ENCODE data around the gene SBDS. TPM values are rescaled to one million over a fixed set of nuclear protein-coding genes. Genes with fewer than 3 reads are reported as not detected.
A peak's percentile ranks its signal among the peaks of the same experiment; 100 is the strongest.
"Not testable (repeated sequence)": the region's sequence is repeated elsewhere in the genome, so short reads cannot be mapped to it uniquely, and the experiment has no call there.

The SBDS gene
- total RNA-seq, 1 donor from 2014 or later, result 123 TPM

DNA sequence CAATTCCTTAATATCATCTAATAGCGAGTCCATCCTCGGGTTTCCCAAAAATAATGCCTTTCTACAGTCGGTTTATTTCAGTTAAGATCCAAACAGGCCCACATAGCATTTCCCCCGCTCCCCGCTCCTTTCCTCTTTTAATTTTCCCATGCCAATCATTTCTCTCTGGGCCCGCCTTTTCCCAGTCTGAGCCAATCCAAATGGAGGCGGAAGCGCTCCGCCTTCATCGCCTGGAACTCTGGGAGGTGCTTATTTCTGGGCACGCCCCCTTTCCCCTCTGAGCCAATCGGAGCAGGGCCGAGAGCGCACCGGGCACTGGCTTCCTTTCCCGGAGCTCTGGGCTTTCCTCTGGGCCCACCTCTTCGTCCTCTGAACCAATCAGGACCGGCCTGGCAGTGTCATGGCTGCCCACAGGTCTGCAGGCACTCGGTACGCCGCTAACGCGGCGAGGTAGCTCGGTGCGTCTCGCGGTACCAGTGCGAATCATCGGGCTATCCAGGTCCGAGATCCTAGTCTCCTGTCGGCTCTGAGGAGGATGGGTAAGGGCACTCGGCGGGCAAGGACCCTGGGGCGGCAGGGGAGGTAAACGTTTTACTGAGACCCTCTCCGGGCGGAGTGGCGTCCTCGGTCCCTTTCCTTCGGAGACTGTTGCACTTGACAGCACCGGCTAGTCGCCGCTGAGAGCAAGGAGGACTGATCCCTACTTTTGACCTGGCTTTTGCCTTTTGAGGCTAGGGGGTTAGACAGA, 1.2 kb upstream of the SBDS start, which contains the start of gene TYW1:
Gene TYW1 (plus strand): TSS at position 390 of the 748 bp plus-strand sequence. CDS start 146 bp downstream, at position 536.
- DNase-seq (ENCODE audit: low spot score), result peak; percentile 99

DNA sequence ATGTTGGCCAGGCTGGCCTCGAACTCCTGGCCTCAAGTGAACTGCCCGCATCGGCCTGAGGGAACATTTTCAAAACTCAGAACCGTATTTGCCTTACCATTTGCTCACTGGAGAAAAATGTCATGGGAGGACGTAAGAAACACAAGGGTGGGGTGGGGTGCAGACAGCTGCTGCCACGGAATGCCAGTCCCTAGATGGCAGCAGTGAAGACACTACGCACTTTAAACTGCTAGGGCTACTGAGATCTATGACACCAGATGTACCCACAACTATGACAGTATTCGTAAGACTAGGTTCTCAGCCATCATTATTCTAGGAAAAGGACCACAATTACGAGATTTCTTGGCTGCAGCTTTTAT, 716 bp downstream of the SBDS start:
- DNase-seq (ENCODE audit: low spot score), result peak; percentile 71

DNA sequence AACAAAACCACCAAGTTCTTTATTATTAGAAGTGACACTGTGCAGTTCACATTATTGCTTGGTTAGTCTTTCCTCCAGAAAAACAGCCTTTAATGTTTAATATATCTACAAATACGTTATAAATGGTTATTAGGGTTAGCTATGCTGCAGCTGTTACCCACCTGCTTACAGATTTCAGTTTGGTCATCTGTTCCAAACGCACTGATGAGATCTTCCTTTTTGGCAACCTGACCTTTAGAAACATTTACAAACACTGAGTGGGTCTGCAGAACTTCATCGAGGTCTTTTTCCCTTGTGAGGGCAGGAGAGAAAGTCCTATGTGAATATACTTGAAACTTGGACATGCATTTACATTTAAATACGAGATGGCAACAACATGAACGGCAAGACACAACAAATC, 1.3 kb downstream of the SBDS start:
- DNase-seq (ENCODE audit: low spot score), result not testable (repeated sequence)

DNA sequence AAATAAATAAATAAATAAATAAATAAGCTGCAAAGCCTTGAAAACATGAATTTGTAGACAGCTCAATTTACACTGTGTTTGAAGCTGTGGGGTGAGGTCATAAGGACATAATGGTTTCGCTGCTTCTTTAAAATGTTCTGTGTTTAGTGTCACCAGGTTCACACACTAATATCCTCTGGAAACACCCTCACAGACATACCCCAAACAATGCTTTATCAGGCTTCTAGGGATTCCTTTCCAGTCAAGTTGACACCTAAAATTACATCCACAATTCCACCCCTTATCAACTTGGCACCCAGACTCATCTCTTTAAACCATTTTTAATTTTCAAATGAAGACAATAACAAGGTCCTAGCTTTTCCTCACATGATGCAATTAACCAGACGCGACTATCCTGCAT, 5.8 kb downstream of the SBDS start:
- DNase-seq (ENCODE audit: low spot score), result not testable (repeated sequence)

DNA sequence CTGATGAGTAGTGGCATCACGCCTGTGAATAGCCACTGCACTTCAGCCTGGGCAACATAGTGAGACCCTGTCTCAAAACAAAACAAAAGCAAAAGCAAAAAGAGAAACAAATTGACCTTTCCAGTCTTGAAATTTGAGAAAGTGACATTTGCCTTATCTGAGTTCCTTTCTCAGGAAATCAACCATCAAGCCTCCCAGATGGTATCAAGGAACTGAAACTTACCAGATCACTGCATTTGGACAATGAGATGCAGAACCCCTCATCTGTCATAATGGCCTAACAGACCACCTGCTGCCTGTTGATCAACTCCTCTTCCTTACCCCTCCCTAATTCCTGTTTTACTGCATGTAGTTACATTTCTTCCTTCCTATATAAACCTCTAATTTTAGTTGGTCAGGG, 15.1 kb downstream of the SBDS start:
- DNase-seq (ENCODE audit: low spot score), result not testable (repeated sequence)

DNA sequence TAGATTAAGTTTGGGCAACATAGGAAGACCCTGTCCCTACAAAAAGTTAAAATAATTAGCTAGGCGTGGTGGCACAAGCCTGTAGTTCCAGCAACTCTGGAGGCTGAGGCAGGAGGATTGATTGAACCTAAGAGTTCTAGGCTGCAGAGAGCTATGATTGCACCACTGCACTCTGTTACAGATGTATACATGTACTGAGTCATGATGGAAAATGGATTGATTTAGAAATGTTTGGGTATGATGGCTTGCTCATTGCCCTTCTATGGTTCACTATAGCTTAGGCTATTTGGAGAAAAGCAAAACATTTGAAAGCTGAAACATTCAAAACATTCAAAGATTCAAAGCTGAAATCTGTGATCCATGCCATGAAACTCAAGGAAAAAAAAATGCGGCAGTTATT, 16.4 kb downstream of the SBDS start:
- DNase-seq (ENCODE audit: low spot score), result not testable (repeated sequence)

DNA sequence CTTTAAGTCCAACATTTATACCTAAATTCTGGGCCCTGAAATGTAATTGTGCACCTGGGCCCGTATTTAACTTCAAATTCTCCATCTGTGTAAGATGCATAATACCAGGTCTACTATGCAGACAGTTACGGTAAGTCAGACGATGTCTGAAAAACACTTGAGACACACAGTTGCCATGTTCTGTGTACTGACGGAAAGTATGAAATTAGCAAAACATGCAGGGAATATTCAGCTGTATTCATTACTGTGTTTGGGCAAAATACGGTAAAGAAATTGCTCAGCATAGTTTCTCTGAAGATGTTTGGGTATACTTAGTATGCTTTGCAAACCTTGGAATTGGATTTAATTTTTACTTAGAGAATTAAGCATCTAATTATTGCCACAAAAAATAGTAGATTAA, 17.1 kb downstream of the SBDS start:
- not testable (repeated sequence) for DNase-seq (ENCODE audit: low spot score)

DNA sequence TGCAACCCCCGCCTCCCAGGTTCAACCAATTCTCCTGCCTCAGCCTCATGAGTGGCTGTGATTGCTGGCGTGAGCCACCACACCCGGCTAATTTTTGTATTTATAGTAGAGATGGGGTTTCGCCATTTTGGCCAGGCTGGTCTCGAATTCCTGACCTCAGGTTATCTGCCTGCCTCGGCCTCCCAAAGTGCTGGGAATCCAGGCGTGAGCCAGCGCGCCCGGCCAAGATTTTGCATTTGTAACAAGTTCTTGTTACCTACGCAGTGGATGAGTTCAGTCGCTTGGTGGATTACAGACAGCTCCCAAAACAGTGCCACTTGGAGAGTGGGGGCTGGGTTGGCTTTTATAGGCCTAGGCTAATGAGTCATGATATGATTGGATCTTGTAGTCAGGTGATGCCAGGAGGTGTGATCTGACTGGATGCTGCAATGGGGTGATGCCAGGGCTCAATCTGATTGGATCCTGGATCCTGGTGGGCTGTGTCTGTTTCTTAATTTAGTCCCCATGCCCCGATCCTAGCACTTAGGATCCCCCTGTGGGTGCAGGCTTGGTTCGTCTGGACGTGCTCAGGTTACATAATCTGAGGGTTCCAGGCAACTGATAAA, 20.3 kb downstream of the SBDS start:
- no peak for DNase-seq (ENCODE audit: low spot score)

DNA sequence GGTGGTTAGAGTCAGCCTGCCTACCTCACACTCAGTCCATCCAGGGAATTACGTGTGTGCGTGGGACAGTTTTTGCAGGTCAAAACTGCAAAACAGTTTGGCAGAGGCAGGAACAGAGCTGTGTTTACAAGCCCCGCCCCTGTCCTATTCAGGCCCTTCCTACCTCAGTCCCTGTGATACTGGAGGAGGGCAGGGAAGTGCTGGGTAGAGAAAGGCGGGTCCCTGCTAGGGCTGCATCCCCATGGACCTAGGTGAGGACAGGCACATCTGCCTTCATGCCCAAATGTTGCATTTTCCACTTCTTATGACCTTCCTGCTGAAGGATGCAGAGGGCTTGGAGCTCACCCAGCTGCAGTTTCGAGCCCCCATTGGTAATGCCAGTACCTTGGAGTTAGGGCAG, 25.1 kb downstream of the SBDS start:
- DNase-seq (ENCODE audit: low spot score), result no peak

DNA sequence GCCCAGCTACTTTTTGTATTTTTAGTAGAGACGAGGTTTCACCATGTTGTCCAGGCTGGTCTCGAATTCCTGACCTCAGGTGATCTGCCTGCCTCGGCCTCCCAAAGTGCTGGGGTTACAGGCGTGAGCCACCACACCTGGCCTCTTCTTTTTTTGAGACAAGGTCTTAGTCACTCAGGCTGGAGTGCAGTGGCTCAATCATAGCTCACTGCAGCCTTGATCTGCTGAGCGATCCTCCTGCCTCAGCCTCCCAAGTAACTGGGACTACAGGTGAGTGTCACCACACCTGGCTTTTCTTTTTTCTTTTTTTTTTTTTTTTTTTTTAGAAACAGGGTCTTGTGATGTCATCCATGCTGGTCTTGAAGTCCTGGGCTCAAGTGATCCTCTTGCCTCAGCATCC, 26.4 kb downstream of the SBDS start:
- not testable (repeated sequence) for DNase-seq (ENCODE audit: low spot score)

DNA sequence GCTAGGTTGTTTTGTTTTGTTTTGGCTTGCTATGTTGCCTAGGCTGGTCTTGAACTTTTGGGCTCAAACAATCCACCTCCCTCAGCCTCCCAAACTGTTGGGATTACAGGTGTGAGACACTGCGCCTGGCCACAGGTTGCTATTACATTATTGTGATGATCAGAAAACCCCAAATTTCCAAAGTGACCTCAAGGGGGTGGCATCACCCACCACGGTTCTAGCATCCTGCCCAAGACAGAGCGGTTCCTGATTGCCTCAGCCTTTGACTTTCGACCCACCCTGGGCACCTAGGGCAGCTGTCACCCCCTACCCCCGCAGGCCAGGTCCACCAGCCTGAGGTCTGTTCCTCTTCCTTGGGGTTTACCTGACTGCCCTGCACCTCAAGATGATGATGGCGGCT, 28.4 kb downstream of the SBDS start:
- no peak for DNase-seq (ENCODE audit: low spot score)

DNA sequence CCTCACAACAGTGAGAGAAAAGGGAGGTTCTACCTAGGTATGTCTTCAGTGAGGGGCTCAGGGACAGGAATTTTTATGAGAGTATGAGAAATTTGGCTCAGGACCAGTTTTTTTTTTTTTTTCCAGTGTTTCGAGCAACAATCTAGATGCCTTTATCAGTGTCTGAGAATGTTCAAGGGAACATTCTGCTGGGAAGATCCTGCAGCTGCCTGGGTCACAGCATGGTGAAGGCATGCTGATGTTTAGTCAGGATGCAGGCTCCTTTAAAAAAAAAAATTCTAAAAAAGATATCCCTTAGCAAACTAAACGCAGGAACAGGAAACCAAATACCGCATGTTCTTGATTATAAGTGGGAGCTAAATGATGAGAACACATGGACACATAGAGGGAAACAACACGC, 31.0 kb downstream of the SBDS start:
- no peak for DNase-seq (ENCODE audit: low spot score)

DNA sequence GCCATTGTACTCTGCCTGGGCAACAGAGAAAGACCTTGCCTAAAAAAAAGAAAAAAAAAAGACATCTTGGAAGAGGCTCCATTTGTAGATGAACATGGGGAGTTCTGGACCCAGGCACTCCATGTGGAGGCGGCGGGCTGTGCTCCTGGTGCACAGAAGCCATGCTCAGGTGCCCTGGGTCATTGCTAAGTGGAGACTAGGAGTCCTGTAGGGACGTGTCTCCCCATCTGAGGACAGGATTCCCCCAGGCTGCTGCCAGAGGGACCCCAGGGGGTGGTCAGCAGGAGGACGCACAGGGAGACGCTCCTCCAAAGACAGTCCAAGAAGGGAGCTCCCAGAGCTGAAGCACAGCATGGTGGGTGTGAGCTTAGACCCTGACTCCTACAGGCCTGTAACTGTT, 34.3 kb downstream of the SBDS start:
- no peak for DNase-seq (ENCODE audit: low spot score)

DNA sequence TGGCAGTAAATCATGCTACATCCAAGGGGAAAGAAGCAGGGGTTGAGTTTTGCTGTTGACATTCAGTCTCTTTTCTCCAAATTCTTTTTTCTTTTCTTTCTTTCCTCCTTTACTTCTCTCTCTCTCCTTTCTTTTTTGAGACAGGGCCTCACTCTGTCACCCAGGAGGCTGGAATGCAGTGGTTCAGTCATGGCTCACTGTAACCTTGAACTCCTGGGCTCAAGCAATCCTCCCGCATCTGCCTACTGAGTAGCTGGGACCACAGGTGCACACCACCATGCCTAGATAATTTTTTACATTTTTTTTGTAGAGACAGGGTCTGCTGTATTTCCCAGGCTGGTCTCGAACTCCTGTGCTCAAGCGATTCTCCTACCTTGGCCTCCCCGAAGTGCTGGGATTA, 35.2 kb downstream of the SBDS start:
- no peak for DNase-seq (ENCODE audit: low spot score)

DNA sequence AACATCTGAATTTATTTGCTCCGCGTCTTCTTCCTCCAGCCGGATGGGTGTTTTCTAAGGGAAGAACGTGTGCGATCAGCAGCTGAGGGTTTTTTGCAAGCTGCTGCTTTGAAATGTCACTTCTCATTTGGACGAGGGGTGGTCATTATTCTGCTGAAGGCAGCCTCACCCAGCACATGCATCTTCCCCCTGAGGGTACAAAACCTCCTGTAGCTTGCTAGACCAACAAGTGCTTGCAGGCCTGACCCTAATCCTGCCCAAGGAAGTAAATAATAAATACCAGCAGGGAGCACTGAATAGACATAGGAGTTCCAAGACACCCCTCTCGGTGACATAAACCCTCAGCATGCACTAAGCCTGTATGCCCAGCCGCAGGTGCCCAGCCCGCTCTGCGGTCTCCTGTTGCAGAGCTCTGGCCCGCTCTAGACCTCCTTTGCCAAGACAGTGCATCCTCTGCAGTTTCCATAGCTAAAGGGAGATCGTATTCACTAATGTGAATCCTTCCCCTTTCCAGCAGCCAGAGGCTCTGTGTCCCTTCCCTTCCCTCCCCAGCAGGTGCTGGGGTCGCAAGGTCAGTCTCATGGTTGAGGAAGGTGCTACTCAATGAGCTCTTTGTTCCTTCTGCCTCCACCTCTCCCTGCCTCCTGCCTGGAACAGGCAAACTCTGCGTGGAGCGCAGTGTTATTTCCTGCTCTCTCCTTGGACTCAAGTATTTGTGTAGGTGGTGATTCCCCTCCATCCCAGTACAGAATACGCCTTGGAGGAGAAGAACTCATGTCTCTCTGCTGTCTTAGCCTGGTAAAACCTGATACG, 36.6 kb downstream of the SBDS start:
- DNase-seq (ENCODE audit: low spot score), result no peak

DNA sequence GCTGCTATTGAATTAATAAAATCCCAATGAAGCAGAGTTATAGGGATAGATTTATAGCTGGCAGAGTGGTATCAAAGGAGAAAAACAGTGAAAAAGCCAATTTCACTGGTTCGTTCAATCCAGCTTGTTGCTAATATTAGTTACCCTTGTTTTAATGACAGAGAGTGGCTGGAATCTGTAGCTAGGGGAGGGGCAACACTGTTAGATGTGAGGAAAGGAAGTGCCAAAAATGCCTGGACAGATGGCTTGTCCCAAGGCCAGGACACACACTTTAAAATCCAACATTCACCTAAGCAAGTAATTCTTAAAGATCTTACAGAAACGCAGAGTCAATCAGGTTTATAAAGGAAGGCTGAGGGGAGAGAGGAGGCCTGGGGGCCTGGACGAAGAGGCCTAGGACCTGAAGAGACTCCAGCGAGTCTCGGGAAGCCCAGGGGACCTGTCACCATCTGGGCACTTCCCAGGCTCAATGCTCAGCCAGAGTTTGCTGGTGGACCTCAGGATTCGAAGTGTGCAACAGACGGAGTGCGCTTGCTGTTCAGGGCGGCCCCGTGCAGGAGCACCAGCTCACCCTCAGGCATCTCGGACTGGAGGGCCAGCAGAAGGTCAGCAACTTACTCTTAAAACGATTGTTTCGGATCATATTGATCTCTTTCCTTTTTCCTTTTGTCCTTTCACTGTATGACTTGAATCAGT, 37.6 kb downstream of the SBDS start:
- no peak for DNase-seq (ENCODE audit: low spot score)

DNA sequence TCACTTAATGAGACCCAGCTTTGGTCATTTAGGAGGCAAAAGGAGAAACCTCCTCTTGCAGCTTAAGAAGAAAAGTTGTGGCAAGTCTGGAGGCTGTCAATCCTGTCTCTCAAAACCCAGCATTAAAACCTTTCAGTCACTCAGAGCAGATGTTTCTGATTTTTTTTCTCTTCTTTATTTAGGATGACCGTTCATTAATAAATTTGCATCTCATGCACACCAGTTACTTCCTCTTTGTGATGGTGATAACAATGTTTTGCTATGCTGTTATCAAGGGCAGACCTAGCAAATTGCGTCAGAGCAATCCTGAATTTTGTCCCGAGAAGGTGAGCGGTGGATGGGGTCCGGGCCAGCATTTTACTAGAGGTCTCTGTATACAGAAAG, 42.4 kb downstream of the SBDS start:
- no peak for DNase-seq (ENCODE audit: low spot score)

DNA sequence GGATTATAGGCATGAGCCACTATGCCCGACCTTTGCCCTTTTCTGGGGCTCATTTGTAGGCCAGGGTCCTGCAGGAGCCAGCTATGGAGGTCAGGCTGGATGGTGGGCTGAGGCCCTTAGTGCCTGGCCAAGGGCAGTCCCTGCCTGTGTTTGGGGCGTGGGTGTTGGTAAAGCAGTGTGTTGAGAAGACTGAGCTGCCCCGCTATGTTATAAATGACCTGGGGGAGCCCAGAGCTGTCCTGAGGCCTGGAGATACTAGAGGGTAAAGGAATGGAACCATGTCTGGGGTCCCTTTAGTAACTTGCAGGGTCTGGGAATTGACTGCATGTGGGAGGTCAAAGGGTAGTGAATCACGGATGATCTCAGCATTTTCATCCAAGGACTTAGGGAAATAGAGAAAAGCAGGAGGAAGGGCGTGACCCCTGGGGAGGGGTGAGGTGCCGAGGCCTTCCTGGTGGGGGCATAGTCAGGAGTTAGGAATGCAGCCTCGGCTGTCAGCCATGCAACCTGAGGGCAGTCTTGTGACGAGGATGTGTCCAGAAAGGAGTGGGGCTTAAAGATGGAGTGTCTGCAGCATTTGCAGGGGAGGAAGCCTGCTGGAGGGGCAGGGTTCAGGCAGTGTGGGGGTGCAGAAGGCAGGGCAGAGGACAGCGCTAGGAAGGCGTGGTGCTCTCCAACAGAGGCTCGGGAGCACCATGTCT, 42.9 kb downstream of the SBDS start:
- DNase-seq (ENCODE audit: low spot score), result no peak

DNA sequence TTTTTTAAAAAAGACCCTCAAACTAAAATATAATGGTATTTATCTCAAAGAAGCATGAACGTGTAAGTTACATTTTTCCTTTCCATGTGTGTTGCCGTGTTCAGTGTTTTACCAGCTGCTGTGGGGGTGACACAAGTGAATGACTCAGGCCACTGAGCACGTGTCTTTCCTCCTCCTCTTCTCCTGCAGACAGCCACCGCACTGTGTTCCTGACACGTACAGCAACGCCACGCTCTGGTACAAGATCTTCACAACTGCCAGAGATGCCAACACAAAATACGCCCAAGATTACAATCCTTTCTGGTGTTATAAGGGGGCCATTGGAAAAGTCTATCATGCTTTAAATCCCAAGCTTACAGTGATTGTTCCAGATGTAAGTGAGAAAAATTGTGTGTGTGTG, 44.6 kb downstream of the SBDS start:
- no peak for DNase-seq (ENCODE audit: low spot score)

DNA sequence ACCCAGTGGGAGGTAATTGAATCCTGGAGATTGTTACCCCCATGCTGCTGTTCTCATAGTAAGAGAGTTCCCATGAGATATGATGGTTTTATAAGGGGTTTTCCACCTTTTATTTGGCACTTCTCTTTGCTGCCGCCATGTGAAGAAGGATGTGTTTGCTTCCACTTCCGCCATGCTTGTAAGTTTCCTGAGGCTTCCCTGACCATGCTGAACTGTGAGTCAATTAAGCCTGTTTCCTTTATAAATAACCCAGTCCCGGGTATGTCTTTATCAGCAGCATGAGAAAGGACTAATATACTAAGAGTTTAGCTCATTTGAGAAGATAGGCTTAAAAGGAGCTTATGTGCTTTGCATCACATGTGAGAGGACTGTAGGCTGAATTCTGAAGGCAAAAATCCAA, 45.1 kb downstream of the SBDS start:
- no peak for DNase-seq (ENCODE audit: low spot score)

DNA sequence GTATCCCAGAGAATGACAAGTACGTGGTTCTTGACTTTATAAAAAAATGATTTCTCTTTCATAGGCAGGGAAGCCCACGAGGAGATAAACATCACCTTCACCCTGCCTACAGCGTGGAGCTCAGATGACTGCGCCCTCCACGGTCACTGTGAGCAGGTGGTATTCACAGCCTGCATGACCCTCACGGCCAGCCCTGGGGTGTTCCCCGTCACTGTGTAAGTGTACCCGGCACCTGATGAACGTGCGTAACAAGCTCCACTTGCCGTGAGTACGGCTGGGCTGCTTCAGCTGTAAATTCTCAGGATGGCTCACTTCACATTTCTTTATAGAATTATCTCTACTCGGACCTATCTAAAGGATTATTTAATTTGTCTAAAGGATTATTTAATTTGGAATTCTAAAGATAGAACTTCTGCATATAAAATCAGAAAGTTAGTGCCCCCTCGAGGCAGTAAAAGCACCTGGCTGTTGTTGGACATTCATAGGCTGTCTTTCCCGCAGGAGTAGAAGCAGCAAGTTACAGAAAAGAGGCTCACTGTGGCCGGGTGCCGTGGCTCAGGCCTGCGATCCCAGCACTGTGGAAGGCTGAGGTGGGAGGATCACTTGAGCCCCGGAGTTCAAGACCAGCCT, 46.8 kb downstream of the SBDS start:
- DNase-seq (ENCODE audit: low spot score), result no peak
